Measurements from ENCODE around the gene CELSR2.

CELSR2 gene

DNA sequence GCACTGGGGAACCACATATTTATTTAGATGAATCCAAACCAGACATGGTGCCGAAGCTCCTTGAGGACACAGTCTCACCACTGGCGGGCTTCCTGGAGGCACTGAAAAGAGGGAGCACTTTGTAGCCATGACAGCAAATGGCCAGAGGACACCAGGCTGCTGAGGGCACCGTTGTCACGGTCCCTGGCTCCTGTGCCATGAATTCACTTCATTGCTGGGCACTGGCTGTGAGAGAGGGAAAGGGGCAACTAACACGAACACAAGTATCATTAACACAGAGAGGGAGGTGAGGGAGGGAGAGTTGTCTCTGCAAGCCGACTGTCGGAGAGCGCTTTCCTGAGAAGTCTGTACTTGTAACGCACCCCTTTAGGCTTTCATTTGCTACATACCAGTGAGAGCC, 43.0 kb downstream of the CELSR2 start:
- no peaks in the 10 kb centered on the region for H3K27me3 ChIP-seq (ENCODE audit: control insufficient read depth in 1 of 2, insufficient read depth in 2 of 2, low read length in 2 of 2)
- H3K36me3 ChIP-seq (ENCODE audit: control insufficient read depth in 1 of 2, insufficient read depth in 2 of 2, low read length in 2 of 2), result no peaks in the 10 kb centered on the region
- no peak overlapping the region for H3K4me3 ChIP-seq (ENCODE audit: low read depth in 1 of 2, low read length in 2 of 2)
- H3K27ac ChIP-seq (ENCODE audit: low read depth, low read length), result no peak overlapping the region
- H3K4me1 ChIP-seq (ENCODE audit: control insufficient read depth in 1 of 2, insufficient read depth in 2 of 2, low read length in 2 of 2), result no peaks in the 10 kb centered on the region
- no peaks in the 10 kb centered on the region for H3K9me3 ChIP-seq (ENCODE audit: control insufficient read depth in 1 of 2, low read length in 2 of 2)
- no peak overlapping the region for H3K9ac ChIP-seq (ENCODE audit: low read depth in 1 of 2, low read length in 2 of 2)

DNA sequence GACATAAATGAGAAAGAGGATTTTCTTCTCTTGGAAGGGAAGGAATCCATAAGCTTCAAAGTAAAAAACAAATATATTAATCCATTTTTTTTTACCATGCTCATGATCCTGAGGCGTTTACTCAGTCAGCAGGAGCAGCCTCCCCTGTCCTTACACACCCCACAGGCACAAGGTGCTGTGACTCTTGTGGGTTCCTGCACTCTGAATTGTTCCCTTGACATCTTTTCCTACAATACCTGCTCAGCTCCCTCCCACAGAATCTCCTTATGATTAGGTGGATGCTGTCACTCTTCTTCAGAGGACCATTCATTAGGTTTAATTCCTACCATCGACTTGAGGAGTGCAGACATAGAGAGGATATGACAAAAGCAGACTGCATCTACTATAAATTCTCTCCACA, 43.7 kb downstream of the CELSR2 start:
- Histone ChIP-seq H3K36me3 (ENCODE audit: control insufficient read depth in 1 of 2, insufficient read depth in 2 of 2, low read length in 2 of 2) (no peaks in the 10 kb centered on the region), H3K4me3 (ENCODE audit: low read depth in 1 of 2, low read length in 2 of 2) (no peak overlapping the region), H3K4me1 (ENCODE audit: control insufficient read depth in 1 of 2, insufficient read depth in 2 of 2, low read length in 2 of 2) (no peaks in the 10 kb centered on the region), H3K9me3 (ENCODE audit: control insufficient read depth in 1 of 2, low read length in 2 of 2) (no peaks in the 10 kb centered on the region), H3K27ac (ENCODE audit: low read depth, low read length) (no peak overlapping the region), H3K27me3 (ENCODE audit: control insufficient read depth in 1 of 2, insufficient read depth in 2 of 2, low read length in 2 of 2) (no peaks in the 10 kb centered on the region), H3K9ac (ENCODE audit: low read depth in 1 of 2, low read length in 2 of 2) (no peak overlapping the region)

DNA sequence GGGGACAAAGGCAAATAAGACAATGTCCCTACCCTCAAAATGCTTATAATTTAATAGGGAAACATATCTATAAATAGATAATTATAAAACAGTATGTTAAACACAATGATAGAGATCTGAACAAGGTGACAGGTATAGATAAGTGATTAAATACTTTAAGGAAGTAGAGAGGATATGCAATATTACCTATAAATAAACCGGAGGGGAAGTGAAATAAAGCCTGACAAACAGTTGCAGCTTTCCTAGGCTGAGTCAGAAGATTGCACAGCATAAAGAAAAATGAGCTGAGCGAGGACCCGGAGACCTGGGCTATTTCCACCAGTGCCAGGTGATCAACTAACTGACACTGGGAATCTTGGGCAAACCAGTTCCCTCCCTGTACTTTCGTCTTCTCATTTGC, 45.1 kb downstream of the CELSR2 start:
- H3K27me3 ChIP-seq (ENCODE audit: control insufficient read depth in 1 of 2, insufficient read depth in 2 of 2, low read length in 2 of 2), result no peaks in the 10 kb centered on the region
- H3K27ac ChIP-seq (ENCODE audit: low read depth, low read length), result no peak overlapping the region
- no peak overlapping the region for H3K4me3 ChIP-seq (ENCODE audit: low read depth in 1 of 2, low read length in 2 of 2)

DNA sequence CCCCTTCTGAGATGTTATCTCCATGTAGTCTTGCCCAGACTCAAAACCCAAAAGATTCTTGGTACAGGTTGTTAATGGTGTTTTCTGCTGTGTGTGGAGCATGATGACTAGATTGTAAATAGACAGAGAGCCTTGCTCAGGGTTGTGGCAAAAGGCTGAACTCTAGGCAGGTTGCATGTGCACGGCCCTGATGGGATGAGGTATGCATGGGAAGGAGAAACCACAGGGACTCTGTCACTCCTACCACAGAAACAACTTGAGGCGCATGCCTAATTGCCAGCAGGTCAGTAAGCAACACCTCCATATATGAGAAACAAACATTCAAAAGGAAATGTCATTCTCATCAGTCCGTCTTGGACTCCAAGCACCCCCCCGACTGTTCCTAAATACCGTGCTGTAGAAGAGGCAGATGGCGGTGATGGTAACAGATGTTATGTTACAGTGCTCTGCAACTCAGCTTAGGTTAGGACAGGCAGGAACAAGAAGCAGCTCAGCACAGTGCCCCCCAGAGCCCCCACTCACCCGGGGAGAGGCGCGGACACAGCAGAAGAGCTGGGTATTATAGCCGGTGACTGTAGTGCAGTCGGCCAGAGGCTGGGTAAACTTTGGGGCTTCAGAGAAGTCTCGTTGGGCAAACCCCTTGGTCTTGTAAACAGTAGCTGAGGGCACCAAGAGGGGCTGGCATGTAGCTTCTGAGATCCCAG, 46.5 kb downstream of the CELSR2 start:
- Histone ChIP-seq H3K27me3 (ENCODE audit: control insufficient read depth in 1 of 2, insufficient read depth in 2 of 2, low read length in 2 of 2) (no peaks in the 10 kb centered on the region), H3K27ac (ENCODE audit: low read depth, low read length) (no peak overlapping the region), H3K4me1 (ENCODE audit: control insufficient read depth in 1 of 2, insufficient read depth in 2 of 2, low read length in 2 of 2) (peaks cover 0 to 7% of the 10 kb centered on the region in 2 donors)

More for the DNA sequence above, 45.1 kb downstream of the CELSR2 start:
- H3K4me1 ChIP-seq (ENCODE audit: control insufficient read depth in 1 of 2, insufficient read depth in 2 of 2, low read length in 2 of 2), result peaks cover 0 to under 1% of the 10 kb centered on the region in 2 donors
- no peak overlapping the region for H3K9ac ChIP-seq (ENCODE audit: low read depth in 1 of 2, low read length in 2 of 2)
- no peaks in the 10 kb centered on the region for H3K36me3 ChIP-seq (ENCODE audit: control insufficient read depth in 1 of 2, insufficient read depth in 2 of 2, low read length in 2 of 2)
- no peaks in the 10 kb centered on the region for H3K9me3 ChIP-seq (ENCODE audit: control insufficient read depth in 1 of 2, low read length in 2 of 2)

DNA sequence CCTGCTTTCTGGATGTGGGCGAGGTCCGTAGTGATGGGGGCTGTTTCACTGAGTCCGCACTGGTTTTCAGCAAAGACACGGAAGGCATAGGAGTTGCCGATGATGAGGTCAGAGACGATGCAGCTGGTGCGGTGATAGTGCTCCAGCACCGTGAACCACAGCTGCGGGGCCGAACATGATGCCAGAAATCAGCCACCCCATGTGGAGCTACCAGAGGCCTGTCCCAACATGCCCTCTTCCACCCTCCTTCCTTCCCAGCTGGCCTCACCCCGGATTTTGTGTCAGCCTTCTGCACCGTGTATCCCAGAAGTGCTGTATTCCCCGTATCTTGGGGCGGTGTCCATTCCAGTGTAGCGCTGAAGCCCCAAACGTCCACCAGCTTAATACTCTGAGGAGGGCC, 47.4 kb downstream of the CELSR2 start:
- Histone ChIP-seq H3K4me3 (ENCODE audit: low read depth in 1 of 2, low read length in 2 of 2) (no peak overlapping the region), H3K27ac (ENCODE audit: low read depth, low read length) (no peak overlapping the region), H3K9ac (ENCODE audit: low read depth in 1 of 2, low read length in 2 of 2) (no peak overlapping the region), H3K4me1 (ENCODE audit: control insufficient read depth in 1 of 2, insufficient read depth in 2 of 2, low read length in 2 of 2) (peaks cover 0 to 7% of the 10 kb centered on the region in 2 donors), H3K9me3 (ENCODE audit: control insufficient read depth in 1 of 2, low read length in 2 of 2) (no peaks in the 10 kb centered on the region), H3K27me3 (ENCODE audit: control insufficient read depth in 1 of 2, insufficient read depth in 2 of 2, low read length in 2 of 2) (no peaks in the 10 kb centered on the region), H3K36me3 (ENCODE audit: control insufficient read depth in 1 of 2, insufficient read depth in 2 of 2, low read length in 2 of 2) (no peaks in the 10 kb centered on the region)

More for the DNA sequence above, 46.5 kb downstream of the CELSR2 start:
- no peak overlapping the region for H3K4me3 ChIP-seq (ENCODE audit: low read depth in 1 of 2, low read length in 2 of 2)
- no peaks in the 10 kb centered on the region for H3K36me3 ChIP-seq (ENCODE audit: control insufficient read depth in 1 of 2, insufficient read depth in 2 of 2, low read length in 2 of 2)
- H3K9ac ChIP-seq (ENCODE audit: low read depth in 1 of 2, low read length in 2 of 2), result no peak overlapping the region
- H3K9me3 ChIP-seq (ENCODE audit: control insufficient read depth in 1 of 2, low read length in 2 of 2), result no peaks in the 10 kb centered on the region

DNA sequence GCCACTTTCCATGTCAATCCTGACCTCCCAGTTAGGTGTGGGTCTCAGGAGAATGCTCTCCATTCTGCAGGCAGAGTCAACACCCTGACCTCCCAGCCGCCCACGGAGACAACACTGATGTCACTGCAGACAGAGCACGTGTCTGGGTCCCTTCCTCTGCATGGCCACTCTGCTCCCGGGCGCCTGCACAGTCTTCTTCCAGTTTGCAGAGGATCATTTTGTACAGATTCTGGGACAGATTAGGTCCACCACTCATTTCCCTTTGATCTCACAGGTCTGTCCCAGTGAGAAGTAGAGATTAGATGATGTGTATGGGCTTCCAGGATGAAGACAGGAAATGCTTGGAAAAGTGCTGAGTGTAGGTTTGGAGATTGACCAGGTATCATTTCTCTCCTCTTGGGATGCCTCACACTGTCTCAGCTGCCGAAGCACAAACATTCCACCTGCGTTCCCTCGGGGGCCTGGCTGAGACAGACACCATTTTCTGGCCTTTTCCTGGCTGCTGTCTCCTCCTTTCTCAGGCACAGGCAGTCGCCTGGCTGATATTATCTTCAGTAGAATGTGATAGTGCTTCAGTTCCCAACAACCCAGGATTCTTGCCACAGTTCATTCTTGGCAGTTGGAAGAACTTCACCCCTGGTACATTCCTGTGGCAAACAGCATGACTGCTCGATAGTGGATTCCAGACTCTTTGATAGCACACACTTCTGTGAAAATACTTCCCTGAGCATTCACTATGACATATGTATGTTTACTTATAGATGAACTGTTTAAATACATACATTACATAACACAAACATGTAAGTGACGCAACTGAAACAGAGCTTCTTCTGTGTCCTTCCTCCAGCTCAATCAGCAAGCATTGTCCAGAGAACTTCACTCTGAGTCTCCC, 49.6 kb downstream of the CELSR2 start:
- H3K9ac ChIP-seq (ENCODE audit: low read depth in 1 of 2, low read length in 2 of 2), result no peak overlapping the region
- no peaks in the 10 kb centered on the region for H3K27me3 ChIP-seq (ENCODE audit: control insufficient read depth in 1 of 2, insufficient read depth in 2 of 2, low read length in 2 of 2)
- no peaks in the 10 kb centered on the region for H3K9me3 ChIP-seq (ENCODE audit: control insufficient read depth in 1 of 2, low read length in 2 of 2)
- H3K4me3 ChIP-seq (ENCODE audit: low read depth in 1 of 2, low read length in 2 of 2), result no peak overlapping the region
- H3K27ac ChIP-seq (ENCODE audit: low read depth, low read length), result peak overlapping the region; percentile 26
- peaks cover 0 to 10% of the 10 kb centered on the region in 2 donors for H3K4me1 ChIP-seq (ENCODE audit: control insufficient read depth in 1 of 2, insufficient read depth in 2 of 2, low read length in 2 of 2)
- no peaks in the 10 kb centered on the region for H3K36me3 ChIP-seq (ENCODE audit: control insufficient read depth in 1 of 2, insufficient read depth in 2 of 2, low read length in 2 of 2)

DNA sequence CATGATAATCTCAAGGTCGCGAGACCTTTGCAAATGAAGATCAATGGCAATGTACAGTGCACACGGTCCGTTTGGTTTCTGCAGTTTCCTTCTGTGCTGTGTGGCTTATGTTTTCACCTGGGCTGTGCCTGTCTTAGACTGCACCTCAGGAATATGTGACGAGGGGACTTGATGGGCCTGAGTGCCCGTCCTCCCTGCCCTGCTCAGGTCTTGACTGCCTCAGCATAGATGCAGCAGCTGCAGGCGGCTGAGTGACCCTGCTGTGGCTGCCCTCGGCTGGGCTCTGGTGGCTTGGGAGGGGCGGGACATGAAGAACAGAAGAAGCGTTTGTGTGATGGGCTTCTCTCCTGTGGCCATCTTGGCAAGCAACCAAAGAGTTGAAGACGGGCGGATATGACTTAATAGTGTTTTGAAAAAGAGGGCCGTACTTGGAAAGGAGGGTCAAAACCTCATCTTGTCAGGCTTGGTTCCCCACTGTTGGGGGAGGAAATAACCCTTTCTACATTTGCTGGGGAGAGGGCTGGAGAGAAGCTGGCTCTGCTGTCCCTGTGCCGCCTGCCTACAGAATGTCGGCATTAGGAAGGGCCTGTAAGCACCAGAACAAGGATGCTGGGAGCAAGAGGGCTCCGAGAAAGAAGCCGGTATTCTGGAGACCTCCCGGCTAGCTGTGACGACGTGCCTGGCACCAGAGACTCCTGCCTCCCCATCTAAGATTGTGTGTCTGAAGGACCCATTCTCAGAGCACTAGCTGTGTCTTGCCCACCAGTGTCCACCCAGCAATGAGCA, 50.4 kb downstream of the CELSR2 start:
- H3K36me3 ChIP-seq (ENCODE audit: control insufficient read depth in 1 of 2, insufficient read depth in 2 of 2, low read length in 2 of 2), result no peaks in the 10 kb centered on the region
- H3K9me3 ChIP-seq (ENCODE audit: control insufficient read depth in 1 of 2, low read length in 2 of 2), result no peaks in the 10 kb centered on the region
- peaks cover 0 to 10% of the 10 kb centered on the region in 2 donors for H3K4me1 ChIP-seq (ENCODE audit: control insufficient read depth in 1 of 2, insufficient read depth in 2 of 2, low read length in 2 of 2)
- no peak overlapping the region for H3K27ac ChIP-seq (ENCODE audit: low read depth, low read length)
- no peaks in the 10 kb centered on the region for H3K27me3 ChIP-seq (ENCODE audit: control insufficient read depth in 1 of 2, insufficient read depth in 2 of 2, low read length in 2 of 2)
- no peak overlapping the region for H3K4me3 ChIP-seq (ENCODE audit: low read depth in 1 of 2, low read length in 2 of 2)
- no peak overlapping the region for H3K9ac ChIP-seq (ENCODE audit: low read depth in 1 of 2, low read length in 2 of 2)

DNA sequence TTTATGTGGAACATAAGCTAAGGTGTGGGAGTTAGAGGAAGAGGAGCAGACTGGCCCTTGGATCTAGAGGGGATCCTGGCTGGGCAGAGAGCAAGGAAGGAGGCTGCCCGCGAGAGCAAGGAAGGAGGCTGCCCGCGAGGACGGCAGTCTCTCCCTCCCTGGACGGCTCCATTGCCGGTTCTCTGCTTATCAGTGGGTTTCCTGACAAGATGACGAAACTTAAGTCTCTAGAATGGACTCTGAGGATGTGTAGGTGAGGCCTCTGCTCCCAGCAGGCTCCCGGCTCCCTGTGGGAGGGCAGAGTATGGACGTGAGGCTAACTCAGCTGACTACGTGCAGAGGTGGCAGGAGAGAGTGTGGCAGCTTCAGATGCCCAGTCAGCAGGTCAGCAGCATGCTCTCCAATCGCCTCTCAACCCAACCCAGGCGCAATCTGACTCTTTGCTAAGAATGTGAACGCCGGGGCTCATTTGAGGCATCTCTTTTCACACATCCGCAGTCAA, 51.4 kb downstream of the CELSR2 start:
- H3K27me3 ChIP-seq (ENCODE audit: control insufficient read depth in 1 of 2, insufficient read depth in 2 of 2, low read length in 2 of 2), result no peaks in the 10 kb centered on the region
- no peaks in the 10 kb centered on the region for H3K36me3 ChIP-seq (ENCODE audit: control insufficient read depth in 1 of 2, insufficient read depth in 2 of 2, low read length in 2 of 2)
- no peak overlapping the region for H3K27ac ChIP-seq (ENCODE audit: low read depth, low read length)
- no peak overlapping the region for H3K4me3 ChIP-seq (ENCODE audit: low read depth in 1 of 2, low read length in 2 of 2)
- no peak overlapping the region for H3K9ac ChIP-seq (ENCODE audit: low read depth in 1 of 2, low read length in 2 of 2)
- H3K9me3 ChIP-seq (ENCODE audit: control insufficient read depth in 1 of 2, low read length in 2 of 2), result no peaks in the 10 kb centered on the region
- peaks cover 0 to 10% of the 10 kb centered on the region in 2 donors for H3K4me1 ChIP-seq (ENCODE audit: control insufficient read depth in 1 of 2, insufficient read depth in 2 of 2, low read length in 2 of 2)

DNA sequence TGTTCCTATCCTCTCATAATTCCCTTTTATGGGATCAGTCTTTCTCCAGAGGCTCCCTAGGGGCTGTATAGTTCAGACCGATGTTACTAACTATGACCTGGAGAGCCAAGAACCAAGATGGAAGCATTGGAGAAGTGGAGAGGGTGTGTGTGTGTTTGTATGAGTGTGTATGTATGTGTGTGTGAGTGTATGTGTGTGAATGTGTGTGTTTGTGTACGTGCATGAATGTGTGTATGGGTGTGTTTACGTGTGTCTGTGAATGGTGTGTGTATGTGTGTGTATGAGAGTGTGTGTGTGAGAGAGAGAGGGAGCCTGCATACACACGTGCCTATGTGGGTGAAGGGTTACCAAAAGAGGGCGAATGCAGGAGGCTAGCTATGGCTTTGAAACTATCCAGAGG, 52.5 kb downstream of the CELSR2 start:
- peaks cover 3 to 13% of the 10 kb centered on the region in 2 donors for H3K4me1 ChIP-seq (ENCODE audit: control insufficient read depth in 1 of 2, insufficient read depth in 2 of 2, low read length in 2 of 2)
- H3K4me3 ChIP-seq (ENCODE audit: low read depth in 1 of 2, low read length in 2 of 2), result no peak overlapping the region
- H3K36me3 ChIP-seq (ENCODE audit: control insufficient read depth in 1 of 2, insufficient read depth in 2 of 2, low read length in 2 of 2), result no peaks in the 10 kb centered on the region
- no peaks in the 10 kb centered on the region for H3K9me3 ChIP-seq (ENCODE audit: control insufficient read depth in 1 of 2, low read length in 2 of 2)
- no peak overlapping the region for H3K9ac ChIP-seq (ENCODE audit: low read depth in 1 of 2, low read length in 2 of 2)
- H3K27me3 ChIP-seq (ENCODE audit: control insufficient read depth in 1 of 2, insufficient read depth in 2 of 2, low read length in 2 of 2), result no peaks in the 10 kb centered on the region
- no peak overlapping the region for H3K27ac ChIP-seq (ENCODE audit: low read depth, low read length)
